OCI-LY3 (cell line): ENCODE data around the gene EPS8.

Source experiments
- H2AFZ ChIP-seq: fragments of 200-600, 300-600 bp; shearing (Covaris generic); 2 replicates; pipeline ENCODE4 v1.6.0; 2014; ENCODE audit warnings: antibody characterized with exemption, low read depth, low read length
- H3K27ac ChIP-seq: fragments of 200-600, 300-600 bp; sonication (generic); 2 replicates; pipeline ENCODE4 v1.5.1; 2014; ENCODE audit warnings: mild to moderate bottlenecking, low read length, moderate library complexity, mixed read lengths
- H3K27me3 ChIP-seq: fragments of 200-600, 300-600 bp; sonication (generic); 2 replicates; pipeline ENCODE4 v1.6.1; 2014; ENCODE audit warnings: low read depth, low read length, mixed read lengths
- H3K36me3 ChIP-seq: fragments of 200-600, 300-600 bp; sonication (generic); replicated peaks from 2 replicates; pipeline ENCODE3; 2014; ENCODE audit warnings: low read depth, low read length, mixed read lengths
- H3K4me1 ChIP-seq: fragments of 300-600, 200-600 bp; sonication (generic); 2 replicates; pipeline ENCODE4 v1.6.1; 2014; ENCODE audit warnings: low read length, mixed read lengths
- H3K4me2 ChIP-seq: fragments of 200-600, 300-600 bp; sonication (generic); 2 replicates; pipeline ENCODE4 v1.6.1; 2014; ENCODE audit warnings: low read length, mixed read lengths
- H3K4me3 ChIP-seq: fragments of 300-600, 200-600 bp; sonication (generic); 2 replicates; pipeline ENCODE4 v1.5.1; 2014; ENCODE audit warnings: antibody characterized with exemption, mild to moderate bottlenecking, low read length, moderate library complexity
- H3K79me2 ChIP-seq: fragments of 300-600, 200-600 bp; shearing (Covaris generic); 2 replicates; pipeline ENCODE4 v1.6.1; 2014; ENCODE audit warnings: mild to moderate bottlenecking, low read length, mixed read lengths
- H3K9ac ChIP-seq: fragments of 300-600, 200-600 bp; shearing (Covaris generic); 2 replicates; pipeline ENCODE4 v1.6.0; 2014; ENCODE audit warnings: mild to moderate bottlenecking, low read length, moderate library complexity
- H3K9me3 ChIP-seq: fragments of 200-600, 300-600 bp; shearing (Covaris generic); 2 replicates; pipeline ENCODE4 v1.6.1; 2014; ENCODE audit warnings: low read length, mixed read lengths; ENCODE audit not compliant: insufficient read depth
- H4K20me1 ChIP-seq: fragments of 200-600, 300-600 bp; sonication (generic); 2 replicates; pipeline ENCODE4 v1.6.1; 2016; ENCODE audit warnings: low read length, mixed read lengths; ENCODE audit not compliant: insufficient read depth
- EZH2phosphoT487 ChIP-seq: fragments of 200-600 bp; shearing (Covaris generic); IDR thresholded peaks from 2 replicates; pipeline ENCODE4 v1.6.1; 2018; ENCODE audit warnings: antibody characterized with exemption, mixed run types, low read depth
- TF ChIP-seq, protein P1 (sequence below): fragments of 200-600, 300-600 bp; sonication (generic); IDR thresholded peaks from 2 replicates; pipeline ENCODE4 v1.5.1; 2014; ENCODE audit warnings: antibody characterized with exemption, low read length, low read depth

The EPS8 gene

DNA sequence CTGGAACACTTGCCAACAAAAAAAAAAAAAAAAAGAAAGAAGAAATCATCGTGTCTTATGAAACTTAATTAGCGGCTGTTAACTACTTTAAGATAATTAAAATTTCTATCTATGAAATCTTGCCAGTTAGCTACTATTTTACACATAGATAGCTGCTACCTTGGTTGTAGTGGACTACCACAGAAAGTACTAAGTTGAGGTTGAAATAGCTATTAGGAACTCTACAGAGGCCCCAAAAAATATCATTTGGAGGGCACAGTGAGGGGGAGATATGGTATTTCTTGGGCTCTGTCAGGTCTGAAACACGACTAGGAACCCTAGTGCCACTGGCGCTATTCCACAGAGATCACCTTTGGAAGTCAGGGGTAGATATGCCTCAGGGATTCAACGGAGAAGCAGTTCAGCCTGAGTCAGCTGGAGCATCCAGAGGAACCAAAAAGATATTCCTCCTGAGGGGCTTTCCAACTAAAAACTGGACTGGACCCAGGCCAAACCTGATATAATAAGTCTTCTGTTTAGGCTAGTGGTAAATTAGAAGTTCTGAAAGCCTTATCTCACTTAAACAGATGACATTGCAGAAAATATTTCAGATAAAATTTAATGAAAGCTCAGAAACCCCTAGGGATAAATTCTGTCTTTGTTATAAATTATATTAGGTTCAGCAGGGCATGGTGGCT lies 126.1 kb downstream of the EPS8 start:
- Histone ChIP-seq H3K36me3 (no peaks in the 10 kb centered on the region), H3K27me3 (no peaks in the 10 kb centered on the region), H3K9me3 (no peaks in the 10 kb centered on the region), H3K9ac (no peak overlapping the region), H3K4me3 (no peak overlapping the region), H4K20me1 (no peaks in the 10 kb centered on the region), H3K4me2 (no peak overlapping the region), H2AFZ (no peak overlapping the region), H3K4me1 (no peaks in the 10 kb centered on the region), H3K79me2 (no peaks in the 10 kb centered on the region), H3K27ac (no peak overlapping the region)
- TF ChIP-seq EZH2phosphoT487, result no peak
- TF ChIP-seq, protein P1, sequence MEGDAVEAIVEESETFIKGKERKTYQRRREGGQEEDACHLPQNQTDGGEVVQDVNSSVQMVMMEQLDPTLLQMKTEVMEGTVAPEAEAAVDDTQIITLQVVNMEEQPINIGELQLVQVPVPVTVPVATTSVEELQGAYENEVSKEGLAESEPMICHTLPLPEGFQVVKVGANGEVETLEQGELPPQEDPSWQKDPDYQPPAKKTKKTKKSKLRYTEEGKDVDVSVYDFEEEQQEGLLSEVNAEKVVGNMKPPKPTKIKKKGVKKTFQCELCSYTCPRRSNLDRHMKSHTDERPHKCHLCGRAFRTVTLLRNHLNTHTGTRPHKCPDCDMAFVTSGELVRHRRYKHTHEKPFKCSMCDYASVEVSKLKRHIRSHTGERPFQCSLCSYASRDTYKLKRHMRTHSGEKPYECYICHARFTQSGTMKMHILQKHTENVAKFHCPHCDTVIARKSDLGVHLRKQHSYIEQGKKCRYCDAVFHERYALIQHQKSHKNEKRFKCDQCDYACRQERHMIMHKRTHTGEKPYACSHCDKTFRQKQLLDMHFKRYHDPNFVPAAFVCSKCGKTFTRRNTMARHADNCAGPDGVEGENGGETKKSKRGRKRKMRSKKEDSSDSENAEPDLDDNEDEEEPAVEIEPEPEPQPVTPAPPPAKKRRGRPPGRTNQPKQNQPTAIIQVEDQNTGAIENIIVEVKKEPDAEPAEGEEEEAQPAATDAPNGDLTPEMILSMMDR, result no peak

DNA sequence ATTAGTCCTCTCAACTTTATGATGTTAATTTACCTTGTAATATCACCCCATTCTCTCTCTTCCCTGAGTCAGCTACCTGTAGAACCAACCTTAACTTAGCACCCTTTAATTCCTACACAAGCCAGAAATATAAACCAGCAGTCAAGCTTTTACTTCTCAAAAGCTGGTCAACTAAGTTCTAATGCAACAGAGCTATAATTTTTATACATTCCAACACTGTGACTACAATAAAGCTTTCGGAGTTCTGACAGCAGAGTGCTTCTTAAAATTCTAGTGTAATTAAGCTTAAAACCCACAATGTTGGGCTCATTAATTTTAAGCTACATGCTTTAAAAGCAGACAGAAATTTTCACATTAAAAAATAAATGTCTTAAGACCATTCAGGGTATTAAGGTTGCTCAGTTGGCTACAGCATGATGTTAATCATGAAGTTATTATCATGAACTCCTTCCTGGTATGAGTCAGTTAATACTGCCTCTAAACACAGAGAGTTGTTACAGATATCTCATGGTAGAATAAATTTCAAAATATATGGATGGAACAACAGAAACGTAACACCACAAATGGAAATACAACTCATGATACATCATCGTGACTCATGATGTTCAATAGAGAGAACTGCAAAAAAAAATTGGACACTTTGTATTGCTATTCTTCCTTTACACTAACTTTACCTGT lies 126.7 kb downstream of the EPS8 start:
- H2AFZ ChIP-seq, result no peak overlapping the region
- no peaks in the 10 kb centered on the region for H3K9me3 ChIP-seq
- H3K9ac ChIP-seq, result no peak overlapping the region
- H3K4me2 ChIP-seq, result no peak overlapping the region
- no peak overlapping the region for H3K27ac ChIP-seq
- H4K20me1 ChIP-seq, result no peaks in the 10 kb centered on the region
- no peaks in the 10 kb centered on the region for H3K4me1 ChIP-seq
- H3K36me3 ChIP-seq, result no peaks in the 10 kb centered on the region
- H3K4me3 ChIP-seq, result no peak overlapping the region
- H3K79me2 ChIP-seq, result no peaks in the 10 kb centered on the region
- no peak for TF ChIP-seq EZH2phosphoT487
- TF ChIP-seq, protein P1, result no peak
- H3K27me3 ChIP-seq, result no peaks in the 10 kb centered on the region

DNA sequence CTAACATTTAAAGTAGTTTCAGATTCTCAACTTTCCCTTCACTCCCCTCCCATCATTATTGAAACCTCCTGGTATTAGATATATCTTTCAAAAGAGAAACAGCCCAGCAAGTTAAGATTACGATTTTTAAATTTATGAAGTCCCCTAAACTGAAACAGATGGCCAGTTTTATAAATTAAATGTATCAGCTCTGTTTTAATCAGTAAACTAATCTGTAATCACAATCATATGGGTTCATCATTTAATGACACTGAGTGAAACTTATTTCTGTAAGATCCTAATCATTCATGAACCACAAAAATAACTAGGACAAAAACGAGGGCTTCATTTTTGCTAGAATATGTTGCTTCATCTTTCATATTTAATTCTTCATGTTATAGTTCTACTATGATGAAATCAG lies 137.8 kb downstream of the EPS8 start:
- Histone ChIP-seq H3K27ac (no peak overlapping the region), H3K9ac (no peak overlapping the region), H3K9me3 (no peaks in the 10 kb centered on the region), H4K20me1 (no peaks in the 10 kb centered on the region), H3K36me3 (no peaks in the 10 kb centered on the region), H3K4me1 (no peaks in the 10 kb centered on the region), H3K27me3 (no peaks in the 10 kb centered on the region), H3K79me2 (no peaks in the 10 kb centered on the region), H2AFZ (no peak overlapping the region), H3K4me3 (no peak overlapping the region), H3K4me2 (no peak overlapping the region)
- TF ChIP-seq, protein P1, result no peak
- no peak for TF ChIP-seq EZH2phosphoT487

DNA sequence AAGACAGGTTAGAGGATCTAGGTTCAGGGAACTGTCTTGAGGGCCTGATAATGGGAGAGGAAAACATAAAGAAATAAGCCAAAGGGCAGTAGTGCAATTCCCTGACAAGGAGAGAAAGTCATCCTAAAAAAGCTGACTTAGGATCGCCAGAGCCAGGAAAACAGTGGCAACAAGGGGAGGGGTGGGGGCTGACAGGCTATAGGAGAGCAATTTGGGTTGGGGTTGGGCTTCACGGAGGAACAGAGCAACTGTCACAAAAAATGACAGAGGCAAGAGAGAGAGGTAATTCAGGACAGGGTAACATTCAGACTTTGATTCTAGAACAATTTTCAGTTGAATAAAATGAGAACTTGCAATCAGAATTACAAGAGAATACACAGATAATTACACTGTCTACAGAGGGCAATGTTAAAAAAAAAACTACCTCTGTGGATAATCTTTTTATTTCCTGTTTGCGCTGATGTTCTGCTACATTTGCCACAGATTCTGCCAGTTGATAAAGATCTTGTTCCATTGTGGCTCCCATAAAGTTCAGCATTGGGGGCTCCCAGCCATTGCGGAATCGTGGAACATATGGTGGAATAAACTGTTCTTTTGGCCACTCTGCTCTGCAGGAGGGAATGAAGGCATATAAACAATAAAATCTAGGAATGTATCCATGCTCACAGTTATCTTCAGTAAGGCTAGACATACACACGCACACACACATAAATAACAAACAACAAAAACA lies 138.6 kb downstream of the EPS8 start:
- Histone ChIP-seq H3K4me1 (no peaks in the 10 kb centered on the region), H3K9ac (no peak overlapping the region), H3K79me2 (no peaks in the 10 kb centered on the region), H3K9me3 (no peaks in the 10 kb centered on the region), H2AFZ (no peak overlapping the region), H3K27ac (no peak overlapping the region), H3K36me3 (no peaks in the 10 kb centered on the region), H3K4me3 (no peak overlapping the region), H3K4me2 (no peak overlapping the region), H3K27me3 (no peaks in the 10 kb centered on the region), H4K20me1 (no peaks in the 10 kb centered on the region)
- TF ChIP-seq EZH2phosphoT487, result no peak
- TF ChIP-seq, protein P1, result no peak
